ENCODE measurements around the gene CLK3. TPM values are rescaled to one million over a fixed set of nuclear protein-coding genes. Genes with fewer than 3 reads are reported as not detected.

CLK3 gene
- total RNA-seq, 1 donor from 2014 or later: 65.8 TPM

GRCh38 chr15:74669627-74670026, 54.0 kb downstream of the CLK3 start:
- DNase-seq (ENCODE audit: low read depth): no peak
- Mint-ChIP-seq H3K4me3 (ENCODE audit: unreplicated experiment) (no peak overlapping the region), H3K4me1 (ENCODE audit: low read depth, unreplicated experiment) (peaks cover 1% of the 10 kb centered on the region), H3K27ac (ENCODE audit: unreplicated experiment) (no peak overlapping the region), H3K27me3 (ENCODE audit: low read depth, unreplicated experiment) (no peaks in the 10 kb centered on the region), H3K36me3 (ENCODE audit: low read depth, unreplicated experiment) (peaks cover 10% of the 10 kb centered on the region), H3K9me3 (ENCODE audit: unreplicated experiment) (no peaks in the 10 kb centered on the region)
- Histone ChIP-seq H3K9ac (ENCODE audit: low read length) (no peak overlapping the region), H2AFZ (ENCODE audit: low read depth, low read length) (no peak overlapping the region), H3K4me3 (ENCODE audit: insufficient read depth, low read depth, low read length) (no peak overlapping the region), H3K9me3 (ENCODE audit: insufficient read depth, low read depth, low read length) (no peaks in the 10 kb centered on the region), H3K79me2 (ENCODE audit: insufficient read depth, low read length) (peaks cover 23% of the 10 kb centered on the region), H4K20me1 (ENCODE audit: insufficient read depth, low read length) (peaks cover 43% of the 10 kb centered on the region), H3K27me3 (ENCODE audit: insufficient read depth, low read length) (no peaks in the 10 kb centered on the region), H3K4me1 (ENCODE audit: insufficient read depth, low read length) (no peaks in the 10 kb centered on the region), H3K4me2 (ENCODE audit: low read length) (no peak overlapping the region), H3K36me3 (ENCODE audit: insufficient read depth, low read length) (peaks cover 16% of the 10 kb centered on the region), H3K27ac (ENCODE audit: low read depth, low read length) (no peak overlapping the region)
- TF ChIP-seq CTCF (IDR thresholded peaks at IDR 0.05; ENCODE audit: insufficient read depth, low read depth, low read length): no peak
- TF ChIP-seq EZH2 (IDR thresholded peaks at IDR 0.05; ENCODE audit: insufficient read depth, low read length): no peak
- FAIRE-seq: no peak

- TF ChIP-seq CTCF (IDR thresholded peaks at IDR 0.05; ENCODE audit: insufficient read depth, low read depth, low read length) (no peak), EZH2 (IDR thresholded peaks at IDR 0.05; ENCODE audit: insufficient read depth, low read length) (no peak)
- Mint-ChIP-seq H3K27me3 (ENCODE audit: low read depth, unreplicated experiment) (no peaks in the 10 kb centered on the region), H3K27ac (ENCODE audit: unreplicated experiment) (no peak overlapping the region), H3K4me1 (ENCODE audit: low read depth, unreplicated experiment) (no peaks in the 10 kb centered on the region), H3K36me3 (ENCODE audit: low read depth, unreplicated experiment) (peaks cover 10% of the 10 kb centered on the region), H3K9me3 (ENCODE audit: unreplicated experiment) (no peaks in the 10 kb centered on the region), H3K4me3 (ENCODE audit: unreplicated experiment) (no peak overlapping the region)
- H3K36me3 ChIP-seq (ENCODE audit: insufficient read depth, low read length): peaks cover 17% of the 10 kb centered on the region
- peaks cover 39% of the 10 kb centered on the region for H3K79me2 ChIP-seq (ENCODE audit: insufficient read depth, low read length)
- H2AFZ ChIP-seq (ENCODE audit: low read depth, low read length): no peak overlapping the region
- no peak for FAIRE-seq
- no peaks in the 10 kb centered on the region for H3K27me3 ChIP-seq (ENCODE audit: insufficient read depth, low read length)
- H4K20me1 ChIP-seq (ENCODE audit: insufficient read depth, low read length): peaks cover 39% of the 10 kb centered on the region
- no peak overlapping the region for H3K4me3 ChIP-seq (ENCODE audit: insufficient read depth, low read depth, low read length)
- H3K4me2 ChIP-seq (ENCODE audit: low read length): no peak overlapping the region
- no peak overlapping the region for H3K27ac ChIP-seq (ENCODE audit: low read depth, low read length)
- H3K9me3 ChIP-seq (ENCODE audit: insufficient read depth, low read depth, low read length): no peaks in the 10 kb centered on the region
- H3K9ac ChIP-seq (ENCODE audit: low read length): no peak overlapping the region
- DNase-seq (ENCODE audit: low read depth): no peak
- no peaks in the 10 kb centered on the region for H3K4me1 ChIP-seq (ENCODE audit: insufficient read depth, low read length)
These were observed 58.5 kb downstream of the CLK3 start for GRCh38 chr15:74674161-74674560.

- no peak for FAIRE-seq
- Mint-ChIP-seq H3K36me3 (ENCODE audit: low read depth, unreplicated experiment) (peaks cover 4% of the 10 kb centered on the region), H3K4me1 (ENCODE audit: low read depth, unreplicated experiment) (no peaks in the 10 kb centered on the region), H3K27ac (ENCODE audit: unreplicated experiment) (no peak overlapping the region), H3K27me3 (ENCODE audit: low read depth, unreplicated experiment) (no peaks in the 10 kb centered on the region), H3K9me3 (ENCODE audit: unreplicated experiment) (no peaks in the 10 kb centered on the region), H3K4me3 (ENCODE audit: unreplicated experiment) (no peak overlapping the region)
- Histone ChIP-seq H3K4me1 (ENCODE audit: insufficient read depth, low read length) (no peaks in the 10 kb centered on the region), H3K79me2 (ENCODE audit: insufficient read depth, low read length) (peaks cover 64% of the 10 kb centered on the region), H3K27me3 (ENCODE audit: insufficient read depth, low read length) (no peaks in the 10 kb centered on the region), H3K27ac (ENCODE audit: low read depth, low read length) (no peak overlapping the region), H3K36me3 (ENCODE audit: insufficient read depth, low read length) (peaks cover 8% of the 10 kb centered on the region), H3K4me2 (ENCODE audit: low read length) (no peak overlapping the region), H3K9ac (ENCODE audit: low read length) (no peak overlapping the region), H4K20me1 (ENCODE audit: insufficient read depth, low read length) (peaks cover 54% of the 10 kb centered on the region), H3K4me3 (ENCODE audit: insufficient read depth, low read depth, low read length) (no peak overlapping the region), H3K9me3 (ENCODE audit: insufficient read depth, low read depth, low read length) (no peaks in the 10 kb centered on the region), H2AFZ (ENCODE audit: low read depth, low read length) (no peak overlapping the region)
- no peak for DNase-seq (ENCODE audit: low read depth)
- TF ChIP-seq CTCF (IDR thresholded peaks at IDR 0.05; ENCODE audit: insufficient read depth, low read depth, low read length) (no peak), EZH2 (IDR thresholded peaks at IDR 0.05; ENCODE audit: insufficient read depth, low read length) (no peak)
These were observed 61.2 kb downstream of the CLK3 start for GRCh38 chr15:74676801-74677200.

Other genes with a start within 250 kb of the CLK3 start
- gene CYP11A1, start 248.2 kb upstream of the CLK3 start, total RNA-seq: 0.43 and 0.60 TPM in 2 replicates
- gene SEMA7A, start 181.9 kb upstream of the CLK3 start, total RNA-seq: 26.7 and 36.3 TPM in 2 replicates
- gene UBL7, start 154.7 kb upstream of the CLK3 start, total RNA-seq: 40.9 and 46.1 TPM in 2 replicates
- gene ARID3B, start 74.6 kb upstream of the CLK3 start, total RNA-seq: 11.9 and 18.5 TPM in 2 replicates
- gene EDC3, start 80.2 kb downstream of the CLK3 start, total RNA-seq: 44.1 and 47.6 TPM in 2 replicates
- 0.58 and 0.91 TPM in 2 replicates for gene CYP1A1, start 109.7 kb downstream of the CLK3 start, total RNA-seq
- not detected in 2 replicates for gene CYP1A2, start 133.0 kb downstream of the CLK3 start, total RNA-seq
- gene CSK, start 166.2 kb downstream of the CLK3 start, total RNA-seq: 45.4 and 49.8 TPM in 2 replicates
- gene LMAN1L, start 197.0 kb downstream of the CLK3 start, total RNA-seq: 0.32 TPM in 1 of 2 replicates, not detected in the other
- gene CPLX3, start 210.8 kb downstream of the CLK3 start, total RNA-seq: not detected in 2 replicates
- gene ULK3, start 227.3 kb downstream of the CLK3 start, total RNA-seq: 14.2 and 15.6 TPM in 2 replicates